SU-DHL-6 (cell line): ENCODE measurements around the gene TEX9.

Source experiments
- EZH2phosphoT487 ChIP-seq: fragments of 200-600 bp; sonication (generic), shearing (Covaris generic); conservative IDR thresholded peaks from 2 replicates; pipeline ENCODE4 v1.6.1; 2018; ENCODE audit warnings: mild to moderate bottlenecking, antibody characterized with exemption, low read length, moderate library complexity, mixed read lengths
- TF ChIP-seq, protein P1 (sequence below): fragments of 200-600 bp; sonication (generic); IDR thresholded peaks from one replicate; pipeline ENCODE4 v1.5.1; 2017; ENCODE audit warnings: antibody characterized with exemption, mild to moderate bottlenecking, low read length, moderate library complexity; ENCODE audit not compliant: insufficient read depth, poor library complexity, severe bottlenecking

DNA sequence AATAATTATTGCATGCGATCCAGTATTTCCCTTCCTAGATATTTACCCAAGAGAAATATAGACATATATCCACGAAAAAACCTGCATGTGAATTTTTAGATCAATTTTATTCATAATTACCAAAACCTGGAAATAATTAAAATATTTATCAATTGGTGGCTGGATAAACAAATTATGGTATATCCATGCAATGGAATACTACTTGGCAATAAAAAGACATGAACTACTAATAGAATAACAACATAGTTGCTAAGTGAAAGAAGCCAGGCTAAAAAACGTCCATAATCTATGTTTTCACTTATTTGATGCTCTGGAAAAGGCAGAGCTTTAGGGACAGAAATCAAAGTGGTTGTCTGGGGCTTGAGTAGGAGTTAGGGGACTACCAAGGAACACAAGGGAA lies 20.7 kb downstream of the TEX9 start:
- TF ChIP-seq, protein P1, sequence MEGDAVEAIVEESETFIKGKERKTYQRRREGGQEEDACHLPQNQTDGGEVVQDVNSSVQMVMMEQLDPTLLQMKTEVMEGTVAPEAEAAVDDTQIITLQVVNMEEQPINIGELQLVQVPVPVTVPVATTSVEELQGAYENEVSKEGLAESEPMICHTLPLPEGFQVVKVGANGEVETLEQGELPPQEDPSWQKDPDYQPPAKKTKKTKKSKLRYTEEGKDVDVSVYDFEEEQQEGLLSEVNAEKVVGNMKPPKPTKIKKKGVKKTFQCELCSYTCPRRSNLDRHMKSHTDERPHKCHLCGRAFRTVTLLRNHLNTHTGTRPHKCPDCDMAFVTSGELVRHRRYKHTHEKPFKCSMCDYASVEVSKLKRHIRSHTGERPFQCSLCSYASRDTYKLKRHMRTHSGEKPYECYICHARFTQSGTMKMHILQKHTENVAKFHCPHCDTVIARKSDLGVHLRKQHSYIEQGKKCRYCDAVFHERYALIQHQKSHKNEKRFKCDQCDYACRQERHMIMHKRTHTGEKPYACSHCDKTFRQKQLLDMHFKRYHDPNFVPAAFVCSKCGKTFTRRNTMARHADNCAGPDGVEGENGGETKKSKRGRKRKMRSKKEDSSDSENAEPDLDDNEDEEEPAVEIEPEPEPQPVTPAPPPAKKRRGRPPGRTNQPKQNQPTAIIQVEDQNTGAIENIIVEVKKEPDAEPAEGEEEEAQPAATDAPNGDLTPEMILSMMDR, result no peak
- TF ChIP-seq EZH2phosphoT487, result no peak
